ENCODE results near the gene IRF7. TPM values are rescaled to one million over a fixed set of nuclear protein-coding genes. Genes with fewer than 3 reads are reported as not detected.

The IRF7 gene
- total RNA-seq, 1 donor from 2014 or later = 6.7 TPM

DNA sequence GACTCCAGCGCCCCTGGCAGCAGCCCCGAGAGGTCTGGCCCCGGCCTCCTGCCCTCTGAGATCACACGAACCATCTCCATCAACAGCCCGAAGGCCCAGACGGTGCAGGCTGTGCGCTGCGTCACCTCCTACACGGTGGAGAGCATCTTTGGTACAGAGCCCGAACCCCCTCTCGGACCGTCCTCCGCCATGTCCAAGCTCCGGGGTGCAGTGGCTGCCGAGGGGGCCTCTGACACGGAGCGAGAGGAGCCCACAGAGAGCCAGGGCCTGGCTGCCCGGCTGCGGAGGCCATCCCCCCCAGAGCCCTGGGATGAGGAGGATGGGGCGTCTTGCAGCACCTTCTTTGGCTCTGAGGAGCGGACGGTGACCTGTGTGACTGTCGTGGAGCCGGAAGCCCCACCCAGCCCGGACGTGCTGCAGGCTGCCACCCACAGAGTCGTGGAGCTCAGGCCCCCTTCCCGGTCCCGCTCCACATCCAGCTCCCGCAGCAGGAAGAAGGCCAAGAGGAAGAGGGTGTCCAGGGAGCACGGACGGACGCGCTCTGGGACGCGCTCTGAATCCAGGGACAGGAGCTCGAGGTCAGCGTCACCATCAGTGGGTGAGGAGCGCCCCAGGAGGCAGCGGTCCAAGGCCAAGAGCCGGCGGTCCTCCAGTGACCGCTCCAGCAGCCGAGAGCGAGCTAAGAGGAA, 7.6 kb downstream of the IRF7 start:
- no peak for DNase-seq (ENCODE audit: low read depth in 2 of 2)

GRCh38 chr11:607020-607780, 8.6 kb downstream of the IRF7 start:
- no peak for DNase-seq (ENCODE audit: low read depth in 2 of 2)

DNA sequence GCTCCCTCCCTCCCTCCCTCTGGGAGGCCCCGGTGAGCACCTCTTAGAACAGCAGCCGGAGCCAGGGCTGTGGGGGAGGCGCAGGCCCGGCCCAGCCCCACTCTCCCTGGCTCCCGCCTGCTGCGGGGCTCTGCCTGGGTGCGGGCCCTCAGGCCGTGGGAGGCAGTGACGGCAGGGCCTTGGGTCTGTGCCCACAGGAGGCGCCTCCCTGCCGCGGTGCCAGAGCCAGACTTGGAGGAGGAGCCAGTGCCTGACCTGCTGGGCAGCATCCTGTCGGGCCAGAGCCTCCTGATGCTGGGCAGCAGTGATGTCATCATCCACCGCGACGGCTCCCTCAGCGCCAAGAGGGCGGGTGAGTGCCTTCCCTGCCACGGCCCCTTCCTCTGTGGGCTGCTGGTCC, 9.5 kb downstream of the IRF7 start:
- no peak for DNase-seq (ENCODE audit: low read depth in 2 of 2)

DNA sequence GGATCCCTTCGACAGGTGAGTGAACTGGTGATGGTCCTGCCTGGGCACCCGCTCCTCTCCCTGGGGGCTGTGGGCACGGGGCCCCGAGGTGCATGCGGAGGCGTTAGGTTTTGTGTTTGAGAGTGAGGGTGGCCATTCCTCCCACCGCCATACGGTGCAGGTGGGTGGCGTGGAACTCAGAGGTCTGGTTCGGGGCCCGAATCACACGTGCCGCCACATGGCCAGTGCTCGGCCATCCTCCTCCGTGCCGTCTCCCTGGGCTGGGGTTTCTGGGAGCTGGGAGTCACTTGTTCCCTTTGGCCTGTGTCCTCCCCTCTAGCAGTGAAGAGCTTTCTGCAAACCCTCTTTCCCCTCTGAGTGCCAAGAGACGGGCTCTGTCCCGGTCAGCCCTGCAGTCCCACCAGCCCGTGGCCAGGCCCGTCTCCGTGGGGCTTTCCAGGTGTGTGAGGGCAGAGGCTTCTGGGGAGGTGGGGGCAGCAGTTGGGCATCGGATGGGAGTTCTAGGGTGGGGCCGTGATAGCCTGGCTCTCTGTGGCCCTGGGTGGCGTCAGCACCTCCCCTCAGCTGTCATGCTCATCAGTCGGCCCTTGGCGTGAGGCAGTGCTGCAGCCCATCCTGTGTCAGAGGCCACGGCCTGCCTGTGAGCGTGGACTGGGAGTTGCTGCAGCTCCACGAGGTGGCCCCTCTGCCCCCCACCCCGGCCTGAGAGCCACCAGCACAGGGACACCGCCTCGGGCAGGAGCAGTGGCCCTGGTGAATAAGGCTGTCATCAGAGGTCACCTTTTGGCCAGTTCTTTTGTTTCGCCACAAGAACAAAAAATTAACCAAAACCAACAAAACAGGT, 10.2 kb downstream of the IRF7 start:
- DNase-seq (ENCODE audit: low read depth in 2 of 2) = no peak

DNA sequence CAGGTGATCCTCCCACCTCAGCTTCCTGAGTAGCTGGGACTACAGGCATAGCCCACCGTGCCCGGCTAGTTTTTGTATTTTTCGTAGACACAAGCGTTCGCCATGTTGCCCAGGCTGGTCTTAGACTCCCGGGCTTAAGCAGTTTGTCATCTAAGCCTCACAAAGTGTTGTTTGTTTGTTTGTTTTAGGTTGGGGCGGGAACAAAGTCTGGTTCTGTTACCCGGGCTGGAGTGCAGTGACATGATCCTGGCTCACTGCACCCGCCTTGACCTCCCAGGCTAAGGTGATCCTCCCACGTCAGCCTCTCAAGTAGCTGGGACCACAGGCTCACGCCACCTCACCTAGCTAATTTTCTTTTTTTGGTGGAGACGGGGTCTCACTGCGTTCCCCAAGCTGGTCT, 12.6 kb downstream of the IRF7 start:
- no peak for DNase-seq (ENCODE audit: low read depth in 2 of 2)

- no peak for DNase-seq (ENCODE audit: low read depth in 2 of 2)
These were observed 14.0 kb downstream of the IRF7 start for GRCh38 chr11:601573-602245.

DNA sequence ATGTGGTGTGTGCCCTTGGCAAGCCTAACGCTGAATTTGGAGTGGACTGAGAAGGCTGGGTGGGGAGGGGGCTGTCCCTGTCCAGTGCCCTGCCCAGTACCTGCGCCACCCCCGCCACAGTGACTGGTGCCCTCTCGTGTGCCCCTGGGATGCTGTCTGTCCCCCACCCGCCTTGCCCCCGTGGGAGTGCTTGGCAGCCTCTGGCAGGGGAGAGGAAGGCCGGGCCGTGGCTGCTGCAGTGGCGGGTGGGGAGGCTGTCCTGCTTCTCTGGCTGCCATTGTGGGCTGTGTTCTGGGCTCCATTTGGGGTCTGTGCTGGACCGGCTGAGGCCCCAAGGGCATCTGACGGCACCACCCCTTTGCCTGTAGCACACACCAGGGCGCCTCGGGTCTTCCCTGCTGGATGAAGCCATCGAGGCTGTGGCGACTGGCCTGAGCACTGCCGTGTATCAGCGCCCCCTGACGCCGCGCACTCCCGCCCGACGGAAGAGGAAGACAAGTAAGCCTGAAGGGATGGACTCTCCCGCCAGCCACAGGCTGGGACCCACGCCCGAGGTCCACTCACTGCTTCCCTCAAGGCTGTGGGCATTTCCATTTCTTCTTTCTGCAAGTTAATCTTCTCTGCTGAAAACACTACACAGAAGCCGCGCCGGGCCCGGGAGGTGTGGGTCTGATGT, 17.6 kb downstream of the IRF7 start:
- DNase-seq (ENCODE audit: low read depth in 2 of 2) = no peak

GRCh38 chr11:597166-597725, 18.5 kb downstream of the IRF7 start:
- no peak for DNase-seq (ENCODE audit: low read depth in 2 of 2)

DNA sequence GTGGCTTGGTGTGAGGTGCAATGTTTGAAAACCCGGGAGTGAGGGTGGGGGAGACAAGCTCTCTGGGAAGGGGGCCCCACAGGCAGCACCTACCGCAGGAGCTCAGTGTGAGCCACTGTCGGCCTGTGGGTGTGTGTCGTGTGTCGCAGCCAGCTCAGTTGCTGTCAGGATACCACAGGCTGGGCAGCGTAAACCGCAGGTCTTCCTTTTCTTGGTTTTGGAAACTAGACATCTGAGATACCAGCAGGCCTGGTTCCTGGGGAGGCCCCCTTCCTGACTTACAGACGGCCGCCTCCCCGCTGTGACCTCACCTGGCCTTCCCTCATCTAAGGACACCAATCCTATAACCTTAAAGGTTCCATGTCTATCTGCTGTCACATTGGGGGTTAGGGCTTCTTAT, 19.4 kb downstream of the IRF7 start:
- DNase-seq (ENCODE audit: low read depth in 2 of 2) = no peak

DNA sequence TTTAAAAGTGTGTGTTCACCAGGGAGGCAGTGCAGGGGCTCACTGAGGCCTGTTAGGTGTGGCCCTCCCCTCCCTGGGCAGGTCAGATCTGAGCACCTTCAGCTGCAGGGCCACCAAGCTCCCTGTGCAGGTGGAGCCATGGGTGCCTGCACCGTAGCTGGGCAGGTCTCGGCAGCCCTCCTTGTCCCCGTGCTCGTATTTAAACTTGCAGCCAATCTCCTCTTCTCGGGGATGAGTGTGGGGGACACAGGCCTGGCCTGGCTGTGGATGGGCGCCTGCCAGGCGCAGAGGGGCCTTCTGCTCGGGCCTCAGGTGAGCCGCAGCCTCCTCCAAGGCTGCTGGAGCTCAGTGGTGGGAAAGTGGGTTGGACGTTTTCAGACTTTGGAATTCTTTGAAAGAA, 20.4 kb downstream of the IRF7 start:
- no peak for DNase-seq (ENCODE audit: low read depth in 2 of 2)

- no peak for DNase-seq (ENCODE audit: low read depth in 2 of 2)
These were observed 22.4 kb downstream of the IRF7 start for GRCh38 chr11:593347-593746.

- DNase-seq (ENCODE audit: low read depth in 2 of 2) = no peak
These were observed 22.8 kb downstream of the IRF7 start for GRCh38 chr11:592918-593317.

- DNase-seq (ENCODE audit: low read depth in 2 of 2) = no peak
These were observed 23.2 kb downstream of the IRF7 start for GRCh38 chr11:592501-592900.

- no peak for DNase-seq (ENCODE audit: low read depth in 2 of 2)
These were observed 24.8 kb downstream of the IRF7 start for GRCh38 chr11:590997-591396.

DNA sequence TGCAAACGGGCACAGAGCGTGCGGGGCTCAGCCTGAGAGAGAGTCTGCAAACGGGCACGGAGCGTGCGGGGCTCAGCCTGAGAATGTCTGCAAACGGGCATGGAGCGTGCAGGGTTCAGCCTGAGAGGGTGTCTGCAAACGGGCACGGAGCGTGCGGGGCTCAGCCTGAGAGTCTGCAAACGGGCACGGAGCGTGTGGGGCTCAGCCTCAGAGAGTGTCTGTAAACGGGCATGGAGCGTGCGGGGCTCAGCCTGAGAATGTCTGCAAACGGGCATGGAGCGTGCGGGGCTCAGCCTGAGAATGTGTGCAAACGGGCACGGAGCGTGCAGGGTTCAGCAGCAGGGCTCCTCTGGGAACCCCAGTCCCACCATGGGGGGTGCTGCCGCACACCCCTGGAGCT, 26.0 kb downstream of the IRF7 start:
- no peak for DNase-seq (ENCODE audit: low read depth in 2 of 2)

DNA sequence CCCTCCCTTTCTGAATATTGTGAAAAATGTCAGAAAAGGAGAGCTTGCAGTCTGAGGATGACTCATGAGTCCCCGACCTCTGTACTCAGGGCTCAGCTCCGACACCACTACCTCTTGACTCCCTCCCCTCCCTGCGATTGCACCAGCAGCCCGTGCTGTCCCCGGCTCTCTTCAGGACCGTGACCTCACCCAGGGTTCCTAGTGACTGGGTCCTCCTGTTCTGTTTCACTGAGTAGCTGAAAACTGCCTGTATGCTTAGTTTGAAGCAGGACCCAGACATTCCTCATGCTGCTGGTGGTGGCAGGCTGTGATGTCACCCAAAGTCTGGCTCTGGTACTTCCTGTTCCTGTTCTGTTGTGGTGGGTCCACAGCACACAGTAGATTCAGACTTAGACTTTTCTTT, 27.8 kb downstream of the IRF7 start:
- DNase-seq (ENCODE audit: low read depth in 2 of 2) = peak in 1 of 2 donors; percentile 50

DNA sequence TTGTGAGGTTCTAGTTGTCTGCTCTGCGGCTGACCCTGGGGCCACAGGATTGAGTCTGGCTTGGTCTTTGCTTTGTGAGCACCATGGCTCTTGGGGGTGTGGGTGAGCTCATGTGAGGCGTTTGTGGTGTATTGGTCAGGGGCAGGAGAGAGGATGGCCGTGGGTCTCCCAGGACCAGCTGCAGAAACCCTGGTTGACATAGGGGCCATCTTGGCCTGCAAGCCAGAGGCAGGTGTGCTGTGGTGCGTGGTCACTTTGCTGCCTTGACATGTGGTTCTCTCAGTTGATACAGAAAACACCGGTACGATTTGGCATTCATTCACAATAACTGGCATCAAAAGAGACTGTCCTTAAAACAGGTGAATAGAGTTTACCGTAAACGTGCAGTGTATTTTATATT, 28.2 kb downstream of the IRF7 start:
- DNase-seq (ENCODE audit: low read depth in 2 of 2) = no peak

DNA sequence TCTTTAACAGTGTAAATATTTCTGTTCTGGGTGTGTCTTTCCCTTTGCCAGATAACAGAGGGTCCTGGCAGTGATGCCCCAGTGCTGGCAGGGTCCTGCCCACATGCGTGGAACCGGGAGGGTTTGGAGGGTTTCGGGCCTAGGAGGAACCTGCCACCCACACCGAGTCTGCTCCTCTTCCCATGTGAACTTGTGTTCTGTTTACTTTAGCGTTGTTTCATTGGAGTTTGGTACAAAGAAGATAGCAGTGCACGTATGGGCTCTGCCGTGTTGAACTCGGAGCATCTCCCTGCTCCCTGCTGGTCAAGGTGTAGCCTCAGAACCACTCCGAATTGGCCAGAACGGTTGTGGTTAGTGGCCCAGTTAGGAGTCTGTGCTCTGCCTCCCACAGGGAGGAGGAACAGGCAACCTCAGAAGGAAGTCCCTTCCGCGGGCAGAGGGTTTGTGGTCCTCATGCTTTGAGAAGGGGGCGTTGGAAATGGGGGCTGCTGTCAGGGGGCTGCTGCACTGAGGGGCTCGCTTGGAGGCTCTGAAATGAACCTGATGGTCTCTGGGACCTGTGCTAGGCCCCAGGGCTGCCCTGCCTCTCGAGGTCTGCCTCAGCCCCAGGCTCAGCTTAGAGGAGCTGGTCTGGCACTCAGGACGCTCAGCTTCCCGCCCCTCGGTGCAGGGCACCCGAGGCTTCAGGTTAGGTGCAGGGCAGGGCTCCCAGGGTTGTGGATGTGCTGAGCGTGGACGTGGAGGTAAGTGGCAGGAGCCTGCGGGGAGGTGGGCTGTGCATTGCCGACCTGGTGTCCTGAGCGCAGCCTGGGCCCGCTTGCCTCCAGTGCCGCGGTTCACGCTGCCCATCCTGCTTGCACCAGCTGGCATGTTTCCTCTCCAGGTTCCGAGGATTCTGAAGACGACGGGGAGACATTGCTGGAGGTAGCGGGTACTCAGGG, 29.1 kb downstream of the IRF7 start:
- no peak for DNase-seq (ENCODE audit: low read depth in 2 of 2)

DNA sequence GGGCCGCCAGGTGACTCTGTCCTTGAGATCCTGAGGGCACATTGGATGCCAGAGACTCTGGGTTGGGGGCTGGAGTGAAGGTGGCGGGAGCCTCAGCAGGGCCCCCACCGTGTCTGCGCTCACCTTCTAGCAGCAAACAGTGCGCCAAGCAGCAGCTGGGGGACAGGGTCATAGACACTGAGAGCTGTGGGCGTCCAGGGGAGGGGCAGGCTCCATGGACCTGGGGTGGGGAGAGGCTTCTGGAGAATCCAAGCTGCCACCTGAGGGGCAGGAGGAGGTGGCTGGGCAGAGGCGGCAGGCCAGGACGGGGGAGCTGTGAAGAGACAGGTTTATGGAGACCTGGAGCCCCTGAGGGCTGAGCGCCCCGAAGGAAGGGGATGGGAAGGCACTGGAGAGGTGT, 31.5 kb downstream of the IRF7 start:
- no peak for DNase-seq (ENCODE audit: low read depth in 2 of 2)

GRCh38 chr11:581752-582151, 34.0 kb downstream of the IRF7 start:
- no peak for DNase-seq (ENCODE audit: low read depth in 2 of 2)
